ENCODE measurements around the gene MCRS1.

The MCRS1 gene

GRCh38 chr12:49582850-49583249 lies 14.9 kb upstream of the MCRS1 start:
- no peak for DNase-seq (ENCODE audit: low spot score)

- DNase-seq (ENCODE audit: low spot score) = no peak
These were observed 14.3 kb upstream of the MCRS1 start for GRCh38 chr12:49582201-49582600.

- DNase-seq (ENCODE audit: low spot score) = peak; percentile 80
These were observed 12.9 kb upstream of the MCRS1 start for GRCh38 chr12:49580572-49581535.

GRCh38 chr12:49578471-49579112 lies 10.7 kb upstream of the MCRS1 start:
- DNase-seq (ENCODE audit: low spot score) = no peak

GRCh38 chr12:49577589-49578315 lies 9.8 kb upstream of the MCRS1 start:
- no peak for DNase-seq (ENCODE audit: low spot score)

- no peak for DNase-seq (ENCODE audit: low spot score)
These were observed 660 bp upstream of the MCRS1 start for GRCh38 chr12:49568442-49569162.

- DNase-seq (ENCODE audit: low spot score) = no peak
These were observed 686 bp downstream of the MCRS1 start for GRCh38 chr12:49567302-49567610.

GRCh38 chr12:49566361-49566760 lies 1.6 kb downstream of the MCRS1 start:
- no peak for DNase-seq (ENCODE audit: low spot score)

GRCh38 chr12:49565406-49566265 lies 2.3 kb downstream of the MCRS1 start:
- DNase-seq (ENCODE audit: low spot score) = no peak

GRCh38 chr12:49564686-49565405 lies 3.1 kb downstream of the MCRS1 start:
- DNase-seq (ENCODE audit: low spot score) = no peak

- DNase-seq (ENCODE audit: low spot score) = no peak
These were observed 3.8 kb downstream of the MCRS1 start for GRCh38 chr12:49563951-49564685.

GRCh38 chr12:49562831-49563230 lies 5.1 kb downstream of the MCRS1 start:
- DNase-seq (ENCODE audit: low spot score) = no peak

GRCh38 chr12:49562233-49562632 lies 5.7 kb downstream of the MCRS1 start:
- DNase-seq (ENCODE audit: low spot score) = no peak

GRCh38 chr12:49560695-49561094 lies 7.2 kb downstream of the MCRS1 start:
- DNase-seq (ENCODE audit: low spot score) = no peak

- DNase-seq (ENCODE audit: low spot score) = no peak
These were observed 8.8 kb downstream of the MCRS1 start for GRCh38 chr12:49559011-49559675.

- DNase-seq (ENCODE audit: low spot score) = no peak
These were observed 9.4 kb downstream of the MCRS1 start for GRCh38 chr12:49558526-49558925.

GRCh38 chr12:49557917-49558215 lies 10.1 kb downstream of the MCRS1 start:
- DNase-seq (ENCODE audit: low spot score) = no peak

GRCh38 chr12:49557187-49557916 lies 10.6 kb downstream of the MCRS1 start:
- DNase-seq (ENCODE audit: low spot score) = no peak
